ENCODE data around the gene ATRN. TPM values are rescaled to one million over a fixed set of nuclear protein-coding genes. Genes with fewer than 3 reads are reported as not detected.

Gene ATRN
- total RNA-seq, 1 experiment from 2014 or later = 19.9 TPM

GRCh38 chr20:3541887-3542721 lies 71.3 kb downstream of the ATRN start:
- ChIA-PET POLR2A (no interaction called here), CTCF (no interaction called here)
- no peak for DNase-seq (ENCODE audit: low spot score)
- Mint-ChIP-seq H3K27me3 (ENCODE audit: low read depth) (no peaks in the 10 kb centered on the region), H3K4me3 (no peak overlapping the region), H3K36me3 (no peaks in the 10 kb centered on the region), H3K27ac (no peak overlapping the region), H3K4me1 (no peaks in the 10 kb centered on the region), H3K9me3 (no peaks in the 10 kb centered on the region)
- ATAC-seq = no peak
- TF ChIP-seq ZNF138 (CRISPR knock-in tag; conservative IDR thresholded peaks at IDR 0.05) (no peak), ZMAT4 (CRISPR knock-in tag; IDR thresholded peaks at IDR 0.05) (no peak), GABPB1 (CRISPR knock-in tag; IDR thresholded peaks at IDR 0.05) (peak; percentile 84), ZNF512 (CRISPR knock-in tag; IDR thresholded peaks at IDR 0.05; ENCODE audit: borderline replicate concordance) (no peak), GTF2I (CRISPR knock-in tag; conservative IDR thresholded peaks at IDR 0.05) (no peak), SOX15 (CRISPR knock-in tag; IDR thresholded peaks at IDR 0.05) (no peak), CREB1 (CRISPR knock-in tag; IDR thresholded peaks at IDR 0.05) (no peak)

- DNase-seq (ENCODE audit: low spot score) = no peak
- Mint-ChIP-seq H3K4me3 (no peak overlapping the region), H3K9me3 (no peaks in the 10 kb centered on the region), H3K27me3 (ENCODE audit: low read depth) (no peaks in the 10 kb centered on the region), H3K36me3 (no peaks in the 10 kb centered on the region), H3K27ac (no peak overlapping the region), H3K4me1 (no peaks in the 10 kb centered on the region)
- ChIA-PET POLR2A (no interaction called here), CTCF (no interaction called here)
- no peak for TF ChIP-seq FOXP1 (CRISPR knock-in tag; IDR thresholded peaks at IDR 0.05; ENCODE audit: borderline replicate concordance)
- TF ChIP-seq GABPB1 (CRISPR knock-in tag; IDR thresholded peaks at IDR 0.05) = peak; percentile 16; the same call in 1 of the 2 replicates
- TF ChIP-seq RORB (CRISPR knock-in tag; IDR thresholded peaks at IDR 0.05) = no peak
- no peak for ATAC-seq
Observed at GRCh38 chr20:3543901-3544507, 73.2 kb downstream of the ATRN start.

- CTCF ChIA-PET = interaction anchor here (0.7 to 2.4 kb wide), 2 partner anchors 18 to 402 kb away, joined by 4 to 9 read pairs; no protein-coding TSS in a partner anchor
- ATAC-seq (no peak), DNase-seq (ENCODE audit: low spot score) (no peak)
- Mint-ChIP-seq H3K27ac (no peak overlapping the region), H3K4me3 (no peak overlapping the region), H3K27me3 (ENCODE audit: low read depth) (no peaks in the 10 kb centered on the region), H3K9me3 (no peaks in the 10 kb centered on the region), H3K36me3 (no peaks in the 10 kb centered on the region), H3K4me1 (no peaks in the 10 kb centered on the region)
- POLR2A ChIA-PET = interaction anchor here (0.7 kb wide), 2 partner anchors 10 to 1457 kb away, joined by 3 to 4 read pairs; no protein-coding TSS in a partner anchor
- TF ChIP-seq ZNF121 (CRISPR knock-in tag; IDR thresholded peaks at IDR 0.05) = no peak
- TF ChIP-seq NFE2L1 (CRISPR knock-in tag; IDR thresholded peaks at IDR 0.05) = no peak
- TF ChIP-seq FOXP4 (CRISPR knock-in tag; IDR thresholded peaks at IDR 0.05) = no peak
Observed at GRCh38 chr20:3545401-3545925, 74.6 kb downstream of the ATRN start.

- Mint-ChIP-seq H3K4me1 (no peaks in the 10 kb centered on the region), H3K4me3 (no peak overlapping the region), H3K36me3 (no peaks in the 10 kb centered on the region), H3K9me3 (no peaks in the 10 kb centered on the region), H3K27me3 (ENCODE audit: low read depth) (no peaks in the 10 kb centered on the region), H3K27ac (no peak overlapping the region)
- TF ChIP-seq ERG (CRISPR knock-in tag; IDR thresholded peaks at IDR 0.05) (no peak), GABPB1 (CRISPR knock-in tag; IDR thresholded peaks at IDR 0.05) (0 out of 2 replicates have a peak, but pooled peaks have one; percentile 7), CREB1 (CRISPR knock-in tag; IDR thresholded peaks at IDR 0.05) (no peak)
- ATAC-seq = no peak
- CTCF ChIA-PET = interaction anchor here (2.4 kb wide), 1 partner anchor 16 kb away, joined by 9 read pairs; no protein-coding TSS in a partner anchor
- POLR2A ChIA-PET = no interaction called here
- no peak for DNase-seq (ENCODE audit: low spot score)
Observed at GRCh38 chr20:3547906-3548305, 77.1 kb downstream of the ATRN start.
